Fibroblast of the aortic adventitia (primary cell): Measurements from ENCODE around the gene SEL1L2. TPM values are rescaled to one million over a fixed set of nuclear protein-coding genes. Genes with fewer than 3 reads are reported as not detected.

Experiments
- DNase-seq: peaks from one replicate; pipeline ENCODE4 v3.0.0-alpha.2; 2010; ENCODE audit warnings: low read depth
- H3K4me3 ChIP-seq: 2 replicates; pipeline ENCODE4 v1.5.1; 2011; ENCODE audit warnings: low read depth, mild to moderate bottlenecking, control low read depth, low read length, moderate library complexity
- total RNA-seq: library from RNA; depleted of rRNA; stranded (reverse); fragments of >200 nt; gene quantifications from 2 replicates; pipeline ENCODE4 v1.2.3, GENCODE V29; 2012; ENCODE audit warnings: low replicate concordance
- TF ChIP-seq, protein P1 (sequence below): IDR thresholded peaks from 2 replicates; pipeline ENCODE4 v1.5.1; 2011; ENCODE audit warnings: mild to moderate bottlenecking, low read length, control low read depth, inconsistent platforms; ENCODE audit not compliant: insufficient read depth

The SEL1L2 gene
- total RNA-seq, 1 donor: not detected

DNA sequence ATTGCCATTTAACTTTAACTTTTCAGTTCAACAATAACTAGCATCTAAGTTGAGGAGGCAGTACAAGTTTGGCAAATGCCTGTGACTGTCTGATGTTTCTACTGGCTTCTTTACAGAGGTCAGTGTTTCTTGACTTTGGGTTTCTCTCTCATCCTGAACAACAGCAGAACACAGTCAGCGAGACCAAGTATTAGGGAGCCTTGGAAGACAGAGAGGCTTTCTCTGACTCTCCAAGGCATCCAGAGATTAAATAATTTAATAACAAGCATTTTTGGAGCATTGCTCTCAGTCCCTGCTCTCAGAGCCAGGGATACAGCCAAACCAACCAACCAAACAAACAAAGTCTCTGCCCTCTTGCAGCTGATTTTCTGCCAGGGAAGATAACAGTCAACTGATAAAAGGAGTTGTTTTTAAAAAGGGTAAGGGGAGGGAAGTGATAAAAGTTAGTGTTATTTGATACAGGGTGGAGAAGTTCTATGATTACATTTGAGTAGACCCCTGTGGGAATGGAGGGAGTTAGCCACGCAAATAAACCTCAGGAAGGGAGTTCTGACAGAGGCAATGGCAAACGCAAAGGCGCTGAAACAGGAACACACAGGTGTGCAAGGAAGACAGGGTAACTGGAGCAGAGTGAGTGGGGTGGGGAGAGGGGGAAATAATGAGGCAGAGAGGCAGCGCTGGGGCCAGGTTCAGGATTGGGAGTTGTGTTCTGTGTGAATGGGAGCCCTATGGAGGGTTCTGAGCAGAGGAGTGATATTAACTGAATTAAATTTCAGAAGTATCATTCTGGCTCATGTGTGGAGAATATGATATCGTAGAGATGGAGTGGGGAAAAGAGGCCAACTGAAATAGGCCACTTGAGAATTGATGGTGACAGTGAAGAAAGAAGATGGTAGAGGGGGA, 55.2 kb downstream of the SEL1L2 start:
- TF ChIP-seq, protein P1, sequence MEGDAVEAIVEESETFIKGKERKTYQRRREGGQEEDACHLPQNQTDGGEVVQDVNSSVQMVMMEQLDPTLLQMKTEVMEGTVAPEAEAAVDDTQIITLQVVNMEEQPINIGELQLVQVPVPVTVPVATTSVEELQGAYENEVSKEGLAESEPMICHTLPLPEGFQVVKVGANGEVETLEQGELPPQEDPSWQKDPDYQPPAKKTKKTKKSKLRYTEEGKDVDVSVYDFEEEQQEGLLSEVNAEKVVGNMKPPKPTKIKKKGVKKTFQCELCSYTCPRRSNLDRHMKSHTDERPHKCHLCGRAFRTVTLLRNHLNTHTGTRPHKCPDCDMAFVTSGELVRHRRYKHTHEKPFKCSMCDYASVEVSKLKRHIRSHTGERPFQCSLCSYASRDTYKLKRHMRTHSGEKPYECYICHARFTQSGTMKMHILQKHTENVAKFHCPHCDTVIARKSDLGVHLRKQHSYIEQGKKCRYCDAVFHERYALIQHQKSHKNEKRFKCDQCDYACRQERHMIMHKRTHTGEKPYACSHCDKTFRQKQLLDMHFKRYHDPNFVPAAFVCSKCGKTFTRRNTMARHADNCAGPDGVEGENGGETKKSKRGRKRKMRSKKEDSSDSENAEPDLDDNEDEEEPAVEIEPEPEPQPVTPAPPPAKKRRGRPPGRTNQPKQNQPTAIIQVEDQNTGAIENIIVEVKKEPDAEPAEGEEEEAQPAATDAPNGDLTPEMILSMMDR: no peak
- no peak for DNase-seq
- H3K4me3 ChIP-seq: no peak overlapping the region

DNA sequence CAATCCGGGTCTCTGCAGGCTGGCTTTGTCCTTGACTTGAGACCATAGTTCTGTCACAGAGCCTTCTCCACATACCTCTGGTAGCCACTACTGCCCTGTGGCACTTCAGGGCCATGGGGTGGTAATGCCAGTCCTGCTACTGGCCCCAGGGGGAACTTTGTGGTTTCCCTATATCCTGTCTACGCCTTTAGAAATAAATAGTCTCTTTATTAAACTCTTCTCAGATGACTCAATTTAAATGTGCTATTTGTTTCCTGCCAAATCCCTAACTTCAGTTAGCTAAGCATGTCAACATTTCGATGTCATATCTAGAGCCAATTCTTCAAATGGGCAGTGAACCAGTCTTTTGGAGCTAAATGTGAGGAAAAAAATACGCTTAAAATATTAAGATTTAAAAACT, 60.1 kb downstream of the SEL1L2 start:
- TF ChIP-seq, protein P1: no peak
- H3K4me3 ChIP-seq: no peak overlapping the region
- no peak for DNase-seq

DNA sequence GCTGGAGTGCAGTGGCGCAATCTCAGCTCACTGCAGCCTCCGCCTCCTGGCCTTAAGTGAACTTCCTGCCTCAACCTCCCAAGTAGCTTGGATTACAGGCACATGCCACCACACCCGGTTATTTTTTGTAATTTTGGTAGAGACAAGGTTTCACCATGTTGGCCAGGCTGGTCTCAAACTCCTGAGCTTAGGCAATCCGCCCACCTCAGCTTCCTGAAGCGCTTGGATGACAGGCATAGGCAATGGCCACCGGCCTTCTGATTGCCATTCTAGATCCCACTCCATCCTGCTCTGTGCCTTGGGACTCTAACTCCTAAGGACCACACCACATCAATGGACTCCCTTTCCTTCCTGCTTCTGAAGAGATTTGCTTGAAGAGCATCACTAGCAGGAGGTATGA, 60.6 kb downstream of the SEL1L2 start:
- DNase-seq: no peak
- no peak overlapping the region for H3K4me3 ChIP-seq
- TF ChIP-seq, protein P1: no peak

DNA sequence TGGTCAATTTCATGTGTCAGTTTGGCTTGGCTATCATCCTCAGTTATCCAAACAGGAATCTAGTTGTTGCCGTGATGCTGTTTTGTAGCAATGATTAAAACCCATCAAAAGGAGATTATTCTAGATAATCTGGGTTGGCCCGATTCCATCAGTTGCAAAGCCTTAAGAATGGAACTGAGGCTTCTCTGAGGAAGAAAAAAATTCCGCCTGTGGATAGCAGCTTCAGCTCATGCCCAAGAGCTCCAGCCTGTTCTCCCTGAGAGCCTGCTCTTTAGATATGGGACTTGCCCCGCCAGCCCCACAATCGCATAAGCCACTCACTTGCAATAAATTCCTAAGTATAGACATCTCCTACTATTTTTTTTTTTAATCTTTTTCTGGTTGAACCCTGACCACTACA, 61.5 kb downstream of the SEL1L2 start:
- no peak overlapping the region for H3K4me3 ChIP-seq
- DNase-seq: no peak
- TF ChIP-seq, protein P1: no peak

DNA sequence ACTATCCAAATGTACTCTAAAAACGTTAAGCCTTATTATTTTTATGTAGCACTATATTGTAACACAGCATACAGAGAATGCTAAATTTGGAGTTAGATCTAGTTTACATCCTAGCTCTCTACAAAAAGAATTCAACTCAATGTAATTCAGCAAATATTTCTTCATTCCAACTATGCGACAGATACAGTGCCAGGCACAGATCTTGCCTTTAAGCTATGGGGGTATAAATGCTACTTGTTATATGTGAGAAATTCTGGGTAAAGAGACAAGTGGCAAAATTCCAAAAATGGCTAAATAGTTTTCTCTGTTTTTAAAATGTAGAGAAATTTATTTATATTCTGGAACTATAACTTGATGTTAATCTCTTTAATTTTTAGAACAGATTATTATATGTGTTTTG, 63.2 kb downstream of the SEL1L2 start:
- TF ChIP-seq, protein P1: no peak
- no peak overlapping the region for H3K4me3 ChIP-seq
- DNase-seq: no peak

DNA sequence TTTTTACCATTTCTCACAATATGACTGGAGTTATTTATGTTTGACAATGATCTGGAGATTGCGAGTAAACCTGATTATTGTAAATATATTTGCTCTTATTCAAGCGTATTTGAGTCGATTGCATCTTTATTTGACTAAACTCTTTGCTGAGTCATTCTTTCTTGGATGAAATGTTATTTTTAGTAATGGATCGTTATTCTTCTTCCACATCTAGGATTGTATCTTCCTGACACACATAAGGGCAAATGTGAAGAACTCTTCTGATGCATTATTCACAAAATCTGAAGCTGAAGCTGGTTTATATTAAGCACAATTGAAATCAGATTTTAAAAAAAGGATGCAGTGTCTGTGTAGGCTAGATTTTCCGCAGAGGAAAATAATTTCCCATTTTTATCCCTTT, 68.2 kb downstream of the SEL1L2 start:
- TF ChIP-seq, protein P1: no peak
- no peak for DNase-seq
- no peak overlapping the region for H3K4me3 ChIP-seq
